ENCODE results near the gene OR8G1.
"Not testable (repeated sequence)": the region's sequence is repeated elsewhere in the genome, so short reads cannot be mapped to it uniquely, and the experiment has no call there.

The OR8G1 gene

GRCh38 chr11:124249869-124250268 lies 9.0 kb downstream of the OR8G1 start:
- DNase-seq, result not testable (repeated sequence)

GRCh38 chr11:124256076-124256475 lies 15.2 kb downstream of the OR8G1 start, which contains the start of gene OR8G5:
OR8G5 (plus strand) TSS chr11:124256376; CDS start chr11:124264932, 8,556 bp downstream.
- DNase-seq, result no peak

- DNase-seq, result not testable (repeated sequence)
Measured at GRCh38 chr11:124265041-124265440, 24.1 kb downstream of the OR8G1 start.

- not testable (repeated sequence) for DNase-seq
Measured at GRCh38 chr11:124270886-124271285, 30.0 kb downstream of the OR8G1 start.

GRCh38 chr11:124274000-124274399 lies 33.1 kb downstream of the OR8G1 start:
- no peak for DNase-seq

GRCh38 chr11:124276081-124276480 lies 35.2 kb downstream of the OR8G1 start:
- DNase-seq, result no peak

GRCh38 chr11:124277207-124277606 lies 36.3 kb downstream of the OR8G1 start:
- no peak for DNase-seq

GRCh38 chr11:124277804-124278203 lies 36.9 kb downstream of the OR8G1 start:
- DNase-seq, result no peak

- no peak for DNase-seq
Measured at GRCh38 chr11:124278261-124278660, 37.4 kb downstream of the OR8G1 start.

GRCh38 chr11:124285610-124286344 lies 44.9 kb downstream of the OR8G1 start:
- no peak for DNase-seq

GRCh38 chr11:124294687-124295086 lies 53.8 kb downstream of the OR8G1 start:
- DNase-seq, result no peak

GRCh38 chr11:124296016-124296415 lies 55.1 kb downstream of the OR8G1 start:
- DNase-seq, result no peak

- DNase-seq, result no peak
Measured at GRCh38 chr11:124297921-124298320, 57.0 kb downstream of the OR8G1 start.

GRCh38 chr11:124301548-124301947 lies 60.7 kb downstream of the OR8G1 start:
- no peak for DNase-seq

- DNase-seq, result no peak
Measured at GRCh38 chr11:124302347-124303125, 61.6 kb downstream of the OR8G1 start.
